ENCODE measurements around the gene FOXC2. TPM values are rescaled to one million over a fixed set of nuclear protein-coding genes. Genes with fewer than 3 reads are reported as not detected.

The FOXC2 gene
- total RNA-seq, 4 donors from 2014 or later = 0.56 TPM; not detected in 3

GRCh38 chr16:86557587-86557986, 9.0 kb upstream of the FOXC2 start:
- no peak overlapping the region for H3K4me3 ChIP-seq
- WGBS = 87% methylated on average over 4 of the region's 4 CpGs
- H3K9me3 ChIP-seq = no peaks in the 10 kb centered on the region
- TF ChIP-seq CTCF (IDR thresholded peaks at IDR 0.05) (no peak), POLR2A (IDR thresholded peaks at IDR 0.05) (no peak), POLR2AphosphoS5 (IDR thresholded peaks at IDR 0.05) (no peak), EP300 (IDR thresholded peaks at IDR 0.05) (no peak)
- H3K27me3 ChIP-seq = peaks cover 14% of the 10 kb centered on the region
- H3K27ac ChIP-seq = no peak overlapping the region
- H3K4me1 ChIP-seq = peaks cover 29% of the 10 kb centered on the region
- DNase-seq (ENCODE audit: low spot score in 2 of 2) = no peak
- H3K36me3 ChIP-seq = peaks cover 4% of the 10 kb centered on the region

DNA sequence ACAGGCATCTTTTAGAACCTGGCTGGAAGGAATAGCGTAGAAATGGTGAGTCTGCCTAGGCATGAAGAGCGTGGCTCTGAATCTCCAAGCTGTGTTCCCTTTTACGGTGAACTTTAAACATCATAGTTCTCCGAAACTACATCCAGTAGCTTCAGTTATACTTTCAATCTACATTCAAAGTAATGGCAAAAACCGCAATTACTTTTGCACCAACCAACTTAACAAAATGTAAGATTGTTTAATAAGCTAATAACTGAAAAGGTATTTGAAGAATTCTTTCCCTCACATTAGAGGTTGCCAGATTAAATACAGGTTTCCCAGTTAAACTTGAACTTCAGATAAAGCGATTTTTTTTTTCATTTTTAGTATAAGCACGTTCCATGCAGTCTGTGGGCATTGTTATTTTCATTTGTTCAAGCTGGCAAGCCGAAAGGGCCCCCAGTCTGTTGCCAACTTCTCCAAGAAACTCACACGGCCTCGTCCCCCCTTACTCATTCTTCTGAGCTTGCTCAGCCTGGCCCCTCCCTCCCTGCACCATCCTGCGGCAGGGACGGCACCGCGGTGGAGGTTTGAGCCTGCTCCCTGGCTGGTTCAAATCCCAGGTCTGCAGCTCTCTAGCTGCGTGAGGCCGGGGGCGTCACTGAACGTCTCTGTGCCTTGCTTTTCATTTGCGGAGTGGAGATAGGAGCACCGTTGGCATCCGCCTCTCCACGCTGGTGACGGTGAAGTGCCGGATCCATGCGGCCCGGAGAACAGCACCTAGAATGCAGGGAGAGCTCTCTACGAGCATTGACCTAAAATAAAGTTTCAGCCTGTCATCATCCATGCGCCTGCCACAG, 8.1 kb upstream of the FOXC2 start:
- H3K4me1 ChIP-seq = peaks cover 26% of the 10 kb centered on the region
- no peaks in the 10 kb centered on the region for H3K9me3 ChIP-seq
- WGBS = 75% methylated on average over 23 of the region's 28 CpGs
- peaks cover 21% of the 10 kb centered on the region for H3K27me3 ChIP-seq
- no peak overlapping the region for H3K4me3 ChIP-seq
- H3K36me3 ChIP-seq = no peaks in the 10 kb centered on the region
- no peak overlapping the region for H3K27ac ChIP-seq
- peak in 1 of 2 donors; percentile 34 for DNase-seq (ENCODE audit: low spot score in 2 of 2)
- TF ChIP-seq EP300 (IDR thresholded peaks at IDR 0.05) (no peak), CTCF (IDR thresholded peaks at IDR 0.05) (no peak), POLR2A (IDR thresholded peaks at IDR 0.05) (no peak), POLR2AphosphoS5 (IDR thresholded peaks at IDR 0.05) (no peak)

- no peak for TF ChIP-seq POLR2AphosphoS5 (IDR thresholded peaks at IDR 0.05)
- no peak for TF ChIP-seq CTCF (IDR thresholded peaks at IDR 0.05)
- TF ChIP-seq POLR2A (IDR thresholded peaks at IDR 0.05) = no peak
- no peak for TF ChIP-seq EP300 (IDR thresholded peaks at IDR 0.05)
- H3K4me3 ChIP-seq = no peak overlapping the region
- H3K9me3 ChIP-seq = no peaks in the 10 kb centered on the region
- 81% methylated on average over 9 of the region's 9 CpGs for WGBS
- no peaks in the 10 kb centered on the region for H3K36me3 ChIP-seq
- DNase-seq (ENCODE audit: low spot score in 2 of 2) = peak in 1 of 2 donors; percentile 48
- H3K27me3 ChIP-seq = peaks cover 32% of the 10 kb centered on the region
- peaks cover 23% of the 10 kb centered on the region for H3K4me1 ChIP-seq
- H3K27ac ChIP-seq = no peak overlapping the region
Measured at GRCh38 chr16:86559802-86560305, 6.8 kb upstream of the FOXC2 start.

GRCh38 chr16:86562356-86562755, 4.3 kb upstream of the FOXC2 start:
- Histone ChIP-seq H3K4me1 (peaks cover 32% of the 10 kb centered on the region), H3K27me3 (peaks cover 57% of the 10 kb centered on the region), H3K36me3 (no peaks in the 10 kb centered on the region), H3K27ac (no peak overlapping the region), H3K4me3 (no peak overlapping the region), H3K9me3 (no peaks in the 10 kb centered on the region)
- DNase-seq (ENCODE audit: low spot score in 2 of 2) = peak in 1 of 2 donors; percentile 11
- 66% methylated on average over 6 of the region's 6 CpGs for WGBS
- TF ChIP-seq POLR2AphosphoS5 (IDR thresholded peaks at IDR 0.05) (no peak), POLR2A (IDR thresholded peaks at IDR 0.05) (no peak), CTCF (IDR thresholded peaks at IDR 0.05) (no peak), EP300 (IDR thresholded peaks at IDR 0.05) (no peak)

Measured in suprapubic skin (tissue), 4 donors.